ENCODE data around the gene EIF4G1. TPM values are rescaled to one million over a fixed set of nuclear protein-coding genes. Genes with fewer than 3 reads are reported as not detected.

Gene EIF4G1
- total and polyA plus RNA-seq, 12 donors, result 231 to 600 (median 348) TPM

- no peaks in the 10 kb centered on the region for H3K27me3 ChIP-seq
- peak overlapping the region; percentile 93 to 98 (median 94) for H3K27ac ChIP-seq
- peak overlapping the region in 1 of 4 donors; percentile 83 for H3K4me3 ChIP-seq
- intact Hi-C loops (cut with DNase I), result no loop called here
- H3K36me3 ChIP-seq (replicated peaks in 1 of 2), result peaks cover 0 to 51% of the 10 kb centered on the region in 2 donors
- peak in 2 of 7 donors; percentile 33 to 46 for DNase-seq
- 47 to 51% (median 48%) methylated on average over 3 to 4 of the region's 4 CpGs for WGBS, 4 donors
- TF ChIP-seq POLR2A (IDR thresholded peaks at IDR 0.05), result no peak
- TF ChIP-seq, protein P1, sequence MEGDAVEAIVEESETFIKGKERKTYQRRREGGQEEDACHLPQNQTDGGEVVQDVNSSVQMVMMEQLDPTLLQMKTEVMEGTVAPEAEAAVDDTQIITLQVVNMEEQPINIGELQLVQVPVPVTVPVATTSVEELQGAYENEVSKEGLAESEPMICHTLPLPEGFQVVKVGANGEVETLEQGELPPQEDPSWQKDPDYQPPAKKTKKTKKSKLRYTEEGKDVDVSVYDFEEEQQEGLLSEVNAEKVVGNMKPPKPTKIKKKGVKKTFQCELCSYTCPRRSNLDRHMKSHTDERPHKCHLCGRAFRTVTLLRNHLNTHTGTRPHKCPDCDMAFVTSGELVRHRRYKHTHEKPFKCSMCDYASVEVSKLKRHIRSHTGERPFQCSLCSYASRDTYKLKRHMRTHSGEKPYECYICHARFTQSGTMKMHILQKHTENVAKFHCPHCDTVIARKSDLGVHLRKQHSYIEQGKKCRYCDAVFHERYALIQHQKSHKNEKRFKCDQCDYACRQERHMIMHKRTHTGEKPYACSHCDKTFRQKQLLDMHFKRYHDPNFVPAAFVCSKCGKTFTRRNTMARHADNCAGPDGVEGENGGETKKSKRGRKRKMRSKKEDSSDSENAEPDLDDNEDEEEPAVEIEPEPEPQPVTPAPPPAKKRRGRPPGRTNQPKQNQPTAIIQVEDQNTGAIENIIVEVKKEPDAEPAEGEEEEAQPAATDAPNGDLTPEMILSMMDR (IDR thresholded peaks at IDR 0.05), result no peak
- H3K9me3 ChIP-seq (replicated peaks in 1 of 3), result no peaks in the 10 kb centered on the region
- H3K4me1 ChIP-seq (replicated peaks in 1 of 2), result peaks cover 13 to 37% of the 10 kb centered on the region in 2 donors
Measured at GRCh38 chr3:184335291-184335660, 20.9 kb downstream of the EIF4G1 start.

- H3K27me3 ChIP-seq, result no peaks in the 10 kb centered on the region
- no peaks in the 10 kb centered on the region for H3K9me3 ChIP-seq (replicated peaks in 1 of 3)
- H3K4me3 ChIP-seq, result peak overlapping the region in 3 of 4 donors; percentile 81 to 89 (median 83)
- peak overlapping the region; percentile 93 to 98 (median 94) for H3K27ac ChIP-seq
- peaks cover 13 to 37% of the 10 kb centered on the region in 2 donors for H3K4me1 ChIP-seq (replicated peaks in 1 of 2)
- TF ChIP-seq, protein P1 (IDR thresholded peaks at IDR 0.05), result no peak
- TF ChIP-seq POLR2A (IDR thresholded peaks at IDR 0.05), result peak; percentile 60 to 66
- peaks cover 0 to 44% of the 10 kb centered on the region in 2 donors for H3K36me3 ChIP-seq (replicated peaks in 1 of 2)
- intact Hi-C loops (cut with DNase I), result no loop called here
- 0 to 5% (median 1%) methylated on average over 12 to 77 of the region's 77 CpGs for WGBS, 4 donors
- peak; percentile 78 to 94 (median 89) for DNase-seq
Measured at GRCh38 chr3:184335661-184336546, 21.5 kb downstream of the EIF4G1 start.

- no peaks in the 10 kb centered on the region for H3K27me3 ChIP-seq
- peak in 4 of 7 donors; percentile 41 to 54 (median 50) for DNase-seq
- H3K4me3 ChIP-seq, result peak overlapping the region in 3 of 4 donors; percentile 81 to 89 (median 83)
- intact Hi-C loops (cut with DNase I), result no loop called here
- peaks cover 0 to 41% of the 10 kb centered on the region in 2 donors for H3K36me3 ChIP-seq (replicated peaks in 1 of 2)
- TF ChIP-seq POLR2A (IDR thresholded peaks at IDR 0.05), result peak in 1 of 2 donors; percentile 43
- TF ChIP-seq, protein P1 (IDR thresholded peaks at IDR 0.05), result no peak
- H3K9me3 ChIP-seq (replicated peaks in 1 of 3), result no peaks in the 10 kb centered on the region
- peak overlapping the region; percentile 93 to 98 (median 94) for H3K27ac ChIP-seq
- peaks cover 13 to 37% of the 10 kb centered on the region in 2 donors for H3K4me1 ChIP-seq (replicated peaks in 1 of 2)
- 8 to 16% (median 9%) methylated on average over 9 to 17 of the region's 17 CpGs for WGBS, 4 donors
Measured at GRCh38 chr3:184336547-184337398, 22.4 kb downstream of the EIF4G1 start.

DNA sequence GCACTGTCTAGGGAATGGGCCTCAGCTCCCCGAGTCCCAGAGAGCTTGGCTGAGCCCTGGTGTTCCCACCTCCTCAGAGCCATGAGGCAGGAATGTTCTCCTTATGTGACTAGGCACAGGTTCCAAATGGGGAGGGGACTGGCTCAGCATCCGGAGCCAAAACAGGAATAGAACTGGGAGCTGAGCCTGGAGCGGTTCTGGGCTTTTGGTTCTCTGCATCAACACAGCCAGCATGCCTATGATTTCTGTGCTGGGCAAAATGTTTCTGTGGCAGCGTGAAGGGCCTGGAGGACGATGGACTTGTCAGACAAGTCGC lies 23.0 kb downstream of the EIF4G1 start, which contains the start of gene FAM131A:
FAM131A (plus strand) TSS at position 202 of the 316 bp plus-strand sequence; CDS start at position 233, 31 bp downstream.
- Histone ChIP-seq H3K9me3 (replicated peaks in 1 of 3) (no peaks in the 10 kb centered on the region), H3K27me3 (no peaks in the 10 kb centered on the region), H3K4me1 (replicated peaks in 1 of 2) (peaks cover 13 to 37% of the 10 kb centered on the region in 2 donors), H3K27ac (peak within 1 kb of the TSS; percentile 93 to 98 (median 94)), H3K36me3 (replicated peaks in 1 of 2) (peaks cover 0 to 41% of the 10 kb centered on the region in 2 donors), H3K4me3 (peak within 1 kb of the TSS in 2 of 4 donors; percentile 83 to 89)
- 51 to 71% (median 58%) methylated on average over 3 to 6 of the region's 6 CpGs for WGBS, 4 donors
- TF ChIP-seq POLR2A (IDR thresholded peaks at IDR 0.05), result no peak
- TF ChIP-seq, protein P1 (IDR thresholded peaks at IDR 0.05), result no peak
- intact Hi-C loops (cut with DNase I), result no loop called here
- DNase-seq, result peak in 1 of 7 donors; percentile 77
